ENCODE data around the gene ABHD15. TPM values are rescaled to one million over a fixed set of nuclear protein-coding genes. Genes with fewer than 3 reads are reported as not detected.

The ABHD15 gene
- total and polyA plus RNA-seq, 2 donors (not counting 1 experiment from before 2014, with no cell fraction given) = 10.9 to 44.1 TPM

DNA sequence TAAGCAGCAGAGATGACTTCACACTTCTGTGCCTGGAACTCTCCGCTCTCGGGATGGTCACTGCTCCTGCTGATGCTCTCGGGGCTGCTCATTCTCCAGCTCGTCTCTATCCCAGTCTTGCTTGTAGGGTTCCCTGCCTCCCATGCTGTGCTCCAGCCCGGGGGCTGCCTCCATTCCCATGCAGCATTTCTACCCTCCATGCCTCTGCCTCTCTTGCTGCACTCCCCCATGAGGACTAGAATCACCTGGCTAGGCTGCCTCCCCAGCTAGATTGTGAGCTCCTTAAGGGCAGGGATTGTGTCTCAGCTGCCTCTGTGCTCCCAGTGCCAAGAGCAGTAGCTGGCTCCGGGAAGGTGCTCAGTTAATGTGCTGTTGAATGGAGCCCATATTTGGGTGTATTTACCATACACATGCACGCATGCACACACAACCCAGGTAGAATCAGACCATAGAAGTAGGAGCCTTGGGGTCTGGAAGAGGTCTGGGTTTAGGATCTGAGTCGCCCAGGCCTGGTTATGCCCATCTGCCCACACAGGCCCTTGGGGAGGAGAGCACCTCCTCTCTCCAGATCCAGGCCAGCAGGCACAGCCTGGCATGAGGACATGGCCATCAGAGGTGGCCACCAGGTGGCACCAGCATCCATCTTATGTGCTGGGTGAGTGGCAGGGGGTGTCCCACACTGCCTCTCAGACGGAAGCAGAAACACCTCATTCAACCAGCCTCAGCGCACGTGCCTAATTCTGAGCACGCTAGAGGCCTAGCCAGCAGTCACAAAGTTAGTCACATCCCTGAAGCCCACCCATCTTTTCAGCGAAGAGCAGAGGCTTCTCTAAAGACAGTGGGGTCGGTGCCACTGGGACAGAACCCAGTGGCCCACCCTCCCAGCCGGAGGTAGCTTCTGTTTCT lies 13.3 kb upstream of the ABHD15 start:
- H3K36me3 ChIP-seq (replicated peaks in 1 of 2; ENCODE audit: control extremely low read depth in 1 of 2, control insufficient read depth in 1 of 2, extremely low read depth in 1 of 2, insufficient read depth in 2 of 2, low read length in 1 of 2) = peaks cover 0 to 64% of the 10 kb centered on the region in 2 experiments
- peaks cover 48% of the 10 kb centered on the region for H4K20me1 ChIP-seq (ENCODE audit: control insufficient read depth, insufficient read depth, low read length, poor library complexity, severe bottlenecking)
- H3K79me2 ChIP-seq (ENCODE audit: control insufficient read depth, insufficient read depth, low read length) = peaks cover 50% of the 10 kb centered on the region
- no peak overlapping the region for H3K9ac ChIP-seq (ENCODE audit: low read length)
- Mint-ChIP-seq H3K9me3 (ENCODE audit: insufficient read depth) (no peaks in the 10 kb centered on the region), H3K4me3 (no peak overlapping the region), H3K27me3 (no peaks in the 10 kb centered on the region), H3K4me1 (peaks cover 27% of the 10 kb centered on the region), H3K27ac (peak overlapping the region; percentile 87)
- no peak overlapping the region for H3K4me3 ChIP-seq (ENCODE audit: control extremely low read depth in 1 of 5, extremely low read depth in 1 of 5, insufficient read depth in 1 of 5, low read depth in 2 of 5, low read length in 4 of 5)
- 50% methylated on average over 8 of the region's 15 CpGs for WGBS (ENCODE audit: insufficient coverage)
- peak; percentile 93 for DNase-seq
- ChIA-PET POLR2A (interaction anchor here (0.7 to 4.4 kb wide), 5 partner anchors 8 to 351 kb away, joined by 3 to 18 read pairs (median 3); partner anchors contain the start of gene ANKRD13B), CTCF (interaction anchor here (0.6 to 24.3 kb wide), 22 partner anchors 8 to 516 kb away, joined by 3 to 336 read pairs (median 4); partner anchors contain the start of genes ABHD15, ANKRD13B, SSH2 and TP53I13)
- H2AFZ ChIP-seq (ENCODE audit: insufficient read depth, low read depth, low read length, poor library complexity, severe bottlenecking) = no peak overlapping the region
- intact Hi-C loops (cut with micrococcal nuclease) = loop anchor here (1.0 to 2.0 kb wide), 8 partner anchors 11 to 441 kb away; partner anchors contain the start of genes SSH2 and TP53I13
- H3K4me1 ChIP-seq (ENCODE audit: control insufficient read depth in 2 of 2, insufficient read depth in 2 of 2, low read length in 2 of 2) = peaks cover 19 to 23% of the 10 kb centered on the region in 2 donors
- no peak overlapping the region for H3K4me2 ChIP-seq (replicated peaks; ENCODE audit: low read depth, low read length, poor library complexity, severe bottlenecking)
- ATAC-seq (ENCODE audit: low read depth) = peak; percentile 96
- no peaks in the 10 kb centered on the region for H3K27me3 ChIP-seq (replicated peaks in 1 of 4; ENCODE audit: control extremely low read depth in 1 of 4, control insufficient read depth in 3 of 4, insufficient read depth in 4 of 4, low read length in 3 of 4)
- H3K27ac ChIP-seq (ENCODE audit: low read length in 2 of 2) = no peak overlapping the region
- H3K9me3 ChIP-seq (ENCODE audit: control extremely low read depth in 1 of 3, control insufficient read depth in 2 of 3, insufficient read depth in 1 of 3, low read length in 2 of 3) = no peaks in the 10 kb centered on the region
- TF ChIP-seq, protein P1, sequence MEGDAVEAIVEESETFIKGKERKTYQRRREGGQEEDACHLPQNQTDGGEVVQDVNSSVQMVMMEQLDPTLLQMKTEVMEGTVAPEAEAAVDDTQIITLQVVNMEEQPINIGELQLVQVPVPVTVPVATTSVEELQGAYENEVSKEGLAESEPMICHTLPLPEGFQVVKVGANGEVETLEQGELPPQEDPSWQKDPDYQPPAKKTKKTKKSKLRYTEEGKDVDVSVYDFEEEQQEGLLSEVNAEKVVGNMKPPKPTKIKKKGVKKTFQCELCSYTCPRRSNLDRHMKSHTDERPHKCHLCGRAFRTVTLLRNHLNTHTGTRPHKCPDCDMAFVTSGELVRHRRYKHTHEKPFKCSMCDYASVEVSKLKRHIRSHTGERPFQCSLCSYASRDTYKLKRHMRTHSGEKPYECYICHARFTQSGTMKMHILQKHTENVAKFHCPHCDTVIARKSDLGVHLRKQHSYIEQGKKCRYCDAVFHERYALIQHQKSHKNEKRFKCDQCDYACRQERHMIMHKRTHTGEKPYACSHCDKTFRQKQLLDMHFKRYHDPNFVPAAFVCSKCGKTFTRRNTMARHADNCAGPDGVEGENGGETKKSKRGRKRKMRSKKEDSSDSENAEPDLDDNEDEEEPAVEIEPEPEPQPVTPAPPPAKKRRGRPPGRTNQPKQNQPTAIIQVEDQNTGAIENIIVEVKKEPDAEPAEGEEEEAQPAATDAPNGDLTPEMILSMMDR (IDR thresholded peaks at IDR 0.05) = peak; percentile 79
- TF ChIP-seq EZH2 (IDR thresholded peaks at IDR 0.05; ENCODE audit: borderline replicate concordance, insufficient read depth, low read depth, low read length, poor library complexity, severe bottlenecking) = no peak

All from B cell (primary cell).